ENCODE measurements around the gene HIF3A. TPM values are rescaled to one million over a fixed set of nuclear protein-coding genes. Genes with fewer than 3 reads are reported as not detected.

HIF3A gene
- total RNA-seq, 2 donors from 2014 or later: 41.6 to 71.9 TPM

GRCh38 chr19:46369817-46370216 is 73.0 kb downstream of the HIF3A start:
- Histone ChIP-seq H3K4me3 (ENCODE audit: low read length) (no peak overlapping the region), H3K36me3 (ENCODE audit: control insufficient read depth, insufficient read depth, low read length) (peaks cover 49% of the 10 kb centered on the region), H3K27me3 (ENCODE audit: control insufficient read depth, insufficient read depth, low read length, poor library complexity, severe bottlenecking) (no peaks in the 10 kb centered on the region), H3K9ac (ENCODE audit: extremely low read depth, low read length, poor library complexity, severe bottlenecking) (no peak overlapping the region), H3K27ac (ENCODE audit: low read depth, low read length) (no peak overlapping the region), H3K4me1 (ENCODE audit: control insufficient read depth, insufficient read depth, low read length) (peaks cover 11% of the 10 kb centered on the region), H3K9me3 (ENCODE audit: control insufficient read depth, low read length) (no peaks in the 10 kb centered on the region)
- H3K36me3 Mint-ChIP-seq (ENCODE audit: low read depth): peaks cover 21% of the 10 kb centered on the region
- 96 to 97% methylated on average over 4 to 7 of the region's 7 CpGs for WGBS, 2 experiments (ENCODE audit: insufficient coverage in 1 of 2, insufficient read length in 1 of 2)
- DNase-seq: no peak
- H3K9me3 Mint-ChIP-seq: no peaks in the 10 kb centered on the region
- H3K27me3 Mint-ChIP-seq (ENCODE audit: insufficient read depth): no peaks in the 10 kb centered on the region
- TF ChIP-seq, protein P1, sequence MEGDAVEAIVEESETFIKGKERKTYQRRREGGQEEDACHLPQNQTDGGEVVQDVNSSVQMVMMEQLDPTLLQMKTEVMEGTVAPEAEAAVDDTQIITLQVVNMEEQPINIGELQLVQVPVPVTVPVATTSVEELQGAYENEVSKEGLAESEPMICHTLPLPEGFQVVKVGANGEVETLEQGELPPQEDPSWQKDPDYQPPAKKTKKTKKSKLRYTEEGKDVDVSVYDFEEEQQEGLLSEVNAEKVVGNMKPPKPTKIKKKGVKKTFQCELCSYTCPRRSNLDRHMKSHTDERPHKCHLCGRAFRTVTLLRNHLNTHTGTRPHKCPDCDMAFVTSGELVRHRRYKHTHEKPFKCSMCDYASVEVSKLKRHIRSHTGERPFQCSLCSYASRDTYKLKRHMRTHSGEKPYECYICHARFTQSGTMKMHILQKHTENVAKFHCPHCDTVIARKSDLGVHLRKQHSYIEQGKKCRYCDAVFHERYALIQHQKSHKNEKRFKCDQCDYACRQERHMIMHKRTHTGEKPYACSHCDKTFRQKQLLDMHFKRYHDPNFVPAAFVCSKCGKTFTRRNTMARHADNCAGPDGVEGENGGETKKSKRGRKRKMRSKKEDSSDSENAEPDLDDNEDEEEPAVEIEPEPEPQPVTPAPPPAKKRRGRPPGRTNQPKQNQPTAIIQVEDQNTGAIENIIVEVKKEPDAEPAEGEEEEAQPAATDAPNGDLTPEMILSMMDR (conservative IDR thresholded peaks at IDR 0.05): no peak
- H3K4me1 Mint-ChIP-seq: peaks cover 20% of the 10 kb centered on the region
- H3K27ac Mint-ChIP-seq: no peak overlapping the region
- H3K4me3 Mint-ChIP-seq: no peak overlapping the region

DNA sequence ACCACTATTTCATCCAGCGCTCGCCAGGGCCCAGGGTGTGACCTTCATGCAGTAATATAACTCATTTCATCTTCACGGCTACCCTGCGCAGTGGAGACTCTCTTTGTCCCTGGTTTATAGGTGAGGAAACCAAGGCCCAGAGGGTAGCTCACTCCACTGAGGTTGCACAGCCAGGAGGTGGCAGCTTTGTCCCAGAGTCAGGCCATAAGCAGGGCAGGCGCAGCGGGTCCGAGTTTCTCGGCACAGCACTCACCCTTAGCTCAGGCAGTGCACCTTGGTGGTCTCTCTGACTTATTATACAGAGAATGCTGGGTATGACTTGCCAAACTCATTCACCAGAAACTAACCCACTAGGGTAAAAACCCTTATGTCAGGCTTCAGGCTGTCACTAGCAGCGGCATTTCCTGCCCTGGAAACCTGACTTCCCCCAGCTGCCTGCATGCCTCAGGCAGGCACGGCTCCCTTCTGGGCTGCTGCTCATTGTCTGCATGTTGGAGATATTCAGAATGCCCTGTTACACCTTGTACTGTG is 74.6 kb downstream of the HIF3A start:
- WGBS, 2 experiments (ENCODE audit: insufficient coverage in 1 of 2, insufficient read length in 1 of 2): 82 to 87% methylated on average over 9 to 10 of the region's 10 CpGs
- TF ChIP-seq, protein P1 (conservative IDR thresholded peaks at IDR 0.05): peak; percentile 31
- Histone ChIP-seq H3K9ac (ENCODE audit: extremely low read depth, low read length, poor library complexity, severe bottlenecking) (no peak overlapping the region), H3K36me3 (ENCODE audit: control insufficient read depth, insufficient read depth, low read length) (peaks cover 48% of the 10 kb centered on the region), H3K4me3 (ENCODE audit: low read length) (no peak overlapping the region), H3K27ac (ENCODE audit: low read depth, low read length) (peak overlapping the region; percentile 25), H3K27me3 (ENCODE audit: control insufficient read depth, insufficient read depth, low read length, poor library complexity, severe bottlenecking) (no peaks in the 10 kb centered on the region), H3K4me1 (ENCODE audit: control insufficient read depth, insufficient read depth, low read length) (peaks cover 11% of the 10 kb centered on the region), H3K9me3 (ENCODE audit: control insufficient read depth, low read length) (no peaks in the 10 kb centered on the region)
- H3K4me3 Mint-ChIP-seq: no peak overlapping the region
- H3K36me3 Mint-ChIP-seq (ENCODE audit: low read depth): peaks cover 23% of the 10 kb centered on the region
- H3K27me3 Mint-ChIP-seq (ENCODE audit: insufficient read depth): no peaks in the 10 kb centered on the region
- no peaks in the 10 kb centered on the region for H3K9me3 Mint-ChIP-seq
- H3K27ac Mint-ChIP-seq: peak overlapping the region; percentile 19
- DNase-seq: no peak
- H3K4me1 Mint-ChIP-seq: peaks cover 20% of the 10 kb centered on the region

DNA sequence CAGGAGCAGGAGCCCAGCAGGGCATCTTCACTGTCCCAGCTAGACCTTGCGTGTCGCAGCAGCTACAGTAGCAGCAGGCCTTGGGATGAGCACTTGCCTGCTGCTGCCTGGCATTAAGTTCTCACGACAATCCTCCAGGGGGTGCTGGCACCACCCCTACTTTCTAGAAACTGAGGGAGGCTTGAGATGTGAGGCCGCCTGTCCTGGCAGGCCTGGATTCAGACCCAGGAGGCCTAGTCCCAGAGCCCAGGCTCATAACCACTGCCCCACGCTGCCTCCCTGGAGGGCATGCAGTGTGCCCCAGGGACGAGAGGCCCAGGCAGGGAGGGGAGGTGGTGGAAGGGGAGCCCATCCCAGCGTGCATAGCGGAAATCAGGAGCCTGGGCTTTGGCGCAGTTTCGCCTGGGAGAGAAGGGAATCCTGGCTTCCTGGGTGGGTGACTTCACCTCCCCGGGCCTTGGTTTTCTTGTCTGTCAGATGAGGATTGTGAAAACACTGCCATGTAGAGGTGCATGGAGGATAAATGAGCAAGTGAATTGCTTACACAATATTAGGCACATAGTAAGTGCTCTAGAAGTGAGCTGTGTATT is 76.2 kb downstream of the HIF3A start:
- DNase-seq: peak; percentile 85
- peaks cover 11% of the 10 kb centered on the region for H3K4me1 ChIP-seq (ENCODE audit: control insufficient read depth, insufficient read depth, low read length)
- TF ChIP-seq, protein P1 (conservative IDR thresholded peaks at IDR 0.05): peak; percentile 74
- Mint-ChIP-seq H3K27me3 (ENCODE audit: insufficient read depth) (no peaks in the 10 kb centered on the region), H3K36me3 (ENCODE audit: low read depth) (peaks cover 35% of the 10 kb centered on the region), H3K4me1 (peaks cover 20% of the 10 kb centered on the region), H3K27ac (peak overlapping the region; percentile 89), H3K9me3 (no peaks in the 10 kb centered on the region), H3K4me3 (no peak overlapping the region)
- H3K27ac ChIP-seq (ENCODE audit: low read depth, low read length): peak overlapping the region; percentile 68
- no peak overlapping the region for H3K4me3 ChIP-seq (ENCODE audit: low read length)
- WGBS, 2 experiments (ENCODE audit: insufficient coverage in 1 of 2, insufficient read length in 1 of 2): 54 to 61% methylated on average over 9 to 11 of the region's 11 CpGs
- no peaks in the 10 kb centered on the region for H3K9me3 ChIP-seq (ENCODE audit: control insufficient read depth, low read length)
- H3K36me3 ChIP-seq (ENCODE audit: control insufficient read depth, insufficient read depth, low read length): peaks cover 52% of the 10 kb centered on the region
- H3K9ac ChIP-seq (ENCODE audit: extremely low read depth, low read length, poor library complexity, severe bottlenecking): no peak overlapping the region
- H3K27me3 ChIP-seq (ENCODE audit: control insufficient read depth, insufficient read depth, low read length, poor library complexity, severe bottlenecking): no peaks in the 10 kb centered on the region

Data from endodermal cell (in vitro differentiated cells).